Neuron (in vitro differentiated cells): Measurements from ENCODE around the gene DIAPH1.

ENCODE experiments used
- H2AFZ ChIP-seq: one replicate; pipeline ENCODE4 v1.6.1; 2013; ENCODE audit warnings: low read depth, mild to moderate bottlenecking, inconsistent platforms, low read length, moderate library complexity
- H3K27me3 ChIP-seq: one replicate; pipeline ENCODE4 v1.6.1; 2013; ENCODE audit warnings: low read length; ENCODE audit not compliant: insufficient read depth
- H3K36me3 ChIP-seq: one replicate; pipeline ENCODE4 v1.6.1; 2013; ENCODE audit warnings: low read length; ENCODE audit not compliant: insufficient read depth
- H3K4me1 ChIP-seq: one replicate; pipeline ENCODE4 v1.6.1; 2013; ENCODE audit warnings: low read length; ENCODE audit not compliant: insufficient read depth
- H3K4me3 ChIP-seq: 2 replicates; pipeline ENCODE4 v1.5.1; 2013; ENCODE audit warnings: mild to moderate bottlenecking, low read length, moderate library complexity
- H3K9me3 ChIP-seq: one replicate; pipeline ENCODE4 v1.6.1; 2013; ENCODE audit warnings: low read length

The DIAPH1 gene

DNA sequence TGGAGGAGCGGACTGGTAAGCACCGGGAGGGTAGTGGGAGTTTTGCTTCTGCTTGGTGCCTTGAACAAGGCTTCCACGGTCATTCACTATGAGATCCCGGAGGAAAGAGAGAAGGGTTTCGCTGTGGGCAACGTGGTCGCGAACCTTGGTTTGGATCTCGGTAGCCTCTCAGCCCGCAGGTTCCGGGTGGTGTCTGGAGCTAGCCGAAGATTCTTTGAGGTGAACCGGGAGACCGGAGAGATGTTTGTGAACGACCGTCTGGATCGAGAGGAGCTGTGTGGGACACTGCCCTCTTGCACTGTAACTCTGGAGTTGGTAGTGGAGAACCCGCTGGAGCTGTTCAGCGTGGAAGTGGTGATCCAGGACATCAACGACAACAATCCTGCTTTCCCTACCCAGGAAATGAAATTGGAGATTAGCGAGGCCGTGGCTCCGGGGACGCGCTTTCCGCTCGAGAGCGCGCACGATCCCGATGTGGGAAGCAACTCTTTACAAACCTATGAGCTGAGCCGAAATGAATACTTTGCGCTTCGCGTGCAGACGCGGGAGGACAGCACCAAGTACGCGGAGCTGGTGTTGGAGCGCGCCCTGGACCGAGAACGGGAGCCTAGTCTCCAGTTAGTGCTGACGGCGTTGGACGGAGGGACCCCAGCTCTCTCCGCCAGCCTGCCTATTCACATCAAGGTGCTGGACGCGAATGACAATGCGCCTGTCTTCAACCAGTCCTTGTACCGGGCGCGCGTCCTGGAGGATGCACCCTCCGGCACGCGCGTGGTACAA is 142.5 kb downstream of the DIAPH1 start:
- peaks cover 9% of the 10 kb centered on the region for H3K4me1 ChIP-seq
- peaks cover 29% of the 10 kb centered on the region for H3K9me3 ChIP-seq
- H3K4me3 ChIP-seq: peak overlapping the region; percentile 45
- H2AFZ ChIP-seq: no peak overlapping the region
- H3K36me3 ChIP-seq: peaks cover 6% of the 10 kb centered on the region
- H3K27me3 ChIP-seq: no peaks in the 10 kb centered on the region

DNA sequence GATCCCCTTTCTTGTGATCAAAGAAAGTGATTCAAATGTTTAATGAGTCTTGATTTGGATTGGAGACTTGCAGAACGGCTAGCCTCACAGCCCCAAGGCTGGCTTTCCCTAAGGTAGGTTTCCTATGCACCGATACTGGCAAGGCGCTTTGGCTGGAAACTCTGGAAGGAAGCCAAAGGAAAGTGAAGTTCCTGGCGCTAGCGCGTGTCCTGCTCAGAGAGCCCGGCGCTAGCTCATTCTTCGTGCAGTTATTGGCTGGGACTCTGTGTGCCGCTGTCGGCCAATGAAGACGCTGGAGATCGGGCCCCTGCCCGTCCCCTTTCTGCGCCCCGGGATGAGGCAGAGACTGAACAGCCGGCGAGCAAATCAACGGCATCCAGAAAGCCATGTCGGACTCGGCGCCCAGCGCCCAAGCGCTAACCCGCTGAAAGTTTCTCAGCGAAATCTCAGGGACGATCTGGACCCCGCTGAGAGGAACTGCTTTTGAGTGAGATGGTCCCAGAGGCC is 143.1 kb downstream of the DIAPH1 start, which contains the start of gene PCDHGC3:
TSS of gene PCDHGC3 (plus strand) at position 342 of the 507 bp plus-strand sequence. CDS start at position 493, 151 bp downstream.
- Histone ChIP-seq H3K27me3 (no peaks in the 10 kb centered on the region), H3K9me3 (peaks cover 29% of the 10 kb centered on the region), H2AFZ (no peak within 1 kb of the TSS), H3K4me3 (peak within 1 kb of the TSS; percentile 45), H3K4me1 (peaks cover 9% of the 10 kb centered on the region), H3K36me3 (peaks cover 6% of the 10 kb centered on the region)

DNA sequence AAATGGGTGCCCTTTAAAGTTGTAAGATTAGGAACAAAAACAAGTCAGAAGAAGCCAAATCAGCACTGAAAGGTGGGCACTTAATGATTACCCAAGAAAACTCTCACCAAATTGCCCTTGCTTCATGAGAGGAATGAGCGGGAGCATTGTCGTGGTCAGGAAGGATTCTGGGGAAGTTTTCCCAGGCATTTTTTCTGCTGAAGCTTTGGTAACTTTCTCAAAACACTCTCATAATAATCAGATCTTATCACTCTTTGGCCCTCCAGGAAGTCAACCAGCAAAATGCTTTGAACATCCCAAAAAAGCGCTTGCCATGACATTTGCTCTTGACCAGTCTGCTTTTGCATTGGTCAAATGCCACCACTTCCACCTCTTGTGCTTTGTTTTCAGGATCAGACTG is 153.4 kb downstream of the DIAPH1 start:
- Histone ChIP-seq H2AFZ (no peak overlapping the region), H3K4me1 (no peaks in the 10 kb centered on the region), H3K4me3 (no peak overlapping the region), H3K36me3 (peaks cover 3% of the 10 kb centered on the region), H3K27me3 (no peaks in the 10 kb centered on the region), H3K9me3 (peaks cover 6% of the 10 kb centered on the region)
